Measurements from ENCODE around the gene ADCY1.

GRCh38 chr7:45601816-45602540 lies 27.8 kb downstream of the ADCY1 start:
- no peak for TF ChIP-seq CTCF (conservative IDR thresholded peaks at IDR 0.05 in 1 of 2, IDR thresholded peaks at IDR 0.05 in 1 of 2; ENCODE audit: low read depth in 1 of 2, low read length in 2 of 2)
- no peak for TF ChIP-seq EZH2 (IDR thresholded peaks at IDR 0.05; ENCODE audit: low read length, missing control alignments)
